Motor neuron (in vitro differentiated cells): ENCODE data around the gene NOL9. TPM values are rescaled to one million over a fixed set of nuclear protein-coding genes. Genes with fewer than 3 reads are reported as not detected.

Experiments used
- ATAC-seq, 8 experiments: fragments of 200-7000 bp; cut with Tn5 transposase; replicated peaks in 6 of 8; 2 replicates each; pipeline ENCODE4 v1.8.0; 2021; ENCODE audit warnings: mild to moderate bottlenecking in 8 of 8, moderate library complexity in 8 of 8
- H3K27ac ChIP-seq, 2 donors: fragments of 250-450 bp; sonication (Bioruptor Pico); 2 replicates each; pipeline ENCODE4 v1.9.0; 2021; ENCODE audit warnings: antibody characterized with exemption in 2 of 2, mild to moderate bottlenecking in 2 of 2, moderate library complexity in 1 of 2
- H3K4me1 ChIP-seq, 2 donors: fragments of 250-450 bp; sonication (Bioruptor Pico); replicated peaks in 1 of 2; 2 replicates each; pipeline ENCODE4 v1.6.1; 2021; ENCODE audit warnings: antibody characterized with exemption in 2 of 2, mild to moderate bottlenecking in 2 of 2, moderate library complexity in 1 of 2
- H3K4me3 ChIP-seq, 5 donors: fragments of 250-450 bp; sonication (Bioruptor Pico); 2 replicates each; pipeline ENCODE4 v1.9.0; 2021; ENCODE audit warnings: antibody characterized with exemption in 5 of 5, mild to moderate bottlenecking in 5 of 5, moderate library complexity in 4 of 5
- WGBS, 10 experiments: fragments of 450-650 bp; shearing (Covaris generic); methylation state at CpG; one replicate each; pipeline ENCODE4 v1.0.0; 2022; 5-methylcytosine and 5-hydroxymethylcytosine counted together
- in situ Hi-C, 9 experiments: fragments of 400-800 bp; cut with MboI; loops; one replicate each; pipeline ENCODE4 v1.15.0; 2021; ENCODE audit warnings: low sequenced_read_pairs in 9 of 9, low pct_unique_long_range_greater_than_20kb in 2 of 9; ENCODE audit not compliant: unreplicated experiment in 9 of 9
- total RNA-seq, 8 experiments: library from RNA; unstranded; fragments of 300-600 nt; gene quantifications; 2 replicates each; pipeline versions ENCODE4 v1.2.3 to v1.2.4, GENCODE V29; 2022

The NOL9 gene
- total RNA-seq, 8 experiments from 2014 or later: 12.9 to 35.2 (median 14.9) TPM

GRCh38 chr1:6508816-6509189 is 45.5 kb downstream of the NOL9 start:
- WGBS, 10 experiments: 84 to 92% methylated on average over 2 to 6 of the region's 11 CpGs; no CpG with 5 or more reads in 8 of the 10 experiments
- in situ Hi-C loops: no loop called here
- Histone ChIP-seq H3K4me3 (no peak overlapping the region), H3K27ac (no peak overlapping the region), H3K4me1 (peaks cover 4 to 23% of the 10 kb centered on the region in 2 donors)
- ATAC-seq: no peak

DNA sequence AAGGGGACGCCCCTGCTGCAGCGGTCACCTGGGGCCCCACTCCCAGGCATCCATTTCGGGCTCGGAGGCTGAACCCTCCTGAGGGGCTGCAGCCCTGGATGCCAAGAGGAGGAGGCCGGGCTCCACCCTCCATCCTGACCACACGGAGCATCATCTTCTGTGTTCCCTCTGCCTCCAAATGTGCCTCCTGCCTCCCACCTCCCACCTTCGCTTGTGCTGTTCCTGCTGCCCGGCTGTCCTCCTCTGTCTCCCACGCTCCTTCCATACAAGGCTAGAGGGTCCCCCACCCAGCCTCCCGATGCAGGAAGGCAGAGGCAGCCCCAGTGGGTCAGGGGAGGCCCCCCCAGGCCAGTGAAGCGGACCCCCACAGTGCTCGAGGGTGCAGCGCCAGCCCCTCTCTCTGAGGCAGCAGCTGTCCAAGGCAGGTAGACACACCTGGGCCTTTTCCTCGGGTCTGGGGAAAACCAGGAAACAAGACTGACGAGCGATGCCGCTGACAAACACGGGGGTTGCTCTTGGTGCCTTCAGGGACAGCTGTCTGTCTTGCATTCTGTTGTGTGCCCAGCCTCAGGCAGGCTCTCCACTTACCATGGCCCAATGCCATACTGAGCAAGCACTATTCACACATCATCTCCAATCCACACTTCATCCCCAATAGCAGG is 46.0 kb downstream of the NOL9 start:
- Histone ChIP-seq H3K4me3 (no peak overlapping the region), H3K4me1 (peaks cover 4 to 23% of the 10 kb centered on the region in 2 donors), H3K27ac (no peak overlapping the region)
- no peak for ATAC-seq
- WGBS, 10 experiments: 65 to 100% (median 80%) methylated on average over 1 to 9 of the region's 18 CpGs; no CpG with 5 or more reads in 5 of the 10 experiments
- in situ Hi-C loops: no loop called here

DNA sequence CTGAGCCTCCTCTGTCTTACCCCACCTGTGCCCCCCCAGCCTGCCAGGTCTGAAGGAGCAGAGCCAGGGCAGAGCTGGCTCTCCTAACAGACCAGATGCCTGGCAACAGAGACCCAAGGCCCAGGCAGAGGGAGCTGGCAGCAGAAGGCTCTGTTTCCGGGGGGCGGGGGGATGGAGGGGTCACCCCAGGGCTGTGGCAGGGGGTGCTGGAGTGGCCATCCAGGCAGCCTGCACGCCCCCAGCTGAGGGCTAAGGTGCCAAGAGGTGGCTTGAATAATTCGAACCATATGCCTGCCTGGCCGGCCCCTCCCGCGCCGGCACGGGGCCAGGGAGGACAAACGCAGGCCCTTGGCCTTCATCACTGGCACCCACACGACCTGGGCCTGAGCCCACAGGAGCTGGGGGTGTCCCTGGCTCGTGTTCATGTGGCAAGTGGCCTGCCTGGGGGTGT is 46.8 kb downstream of the NOL9 start:
- in situ Hi-C loops: no loop called here
- no peak overlapping the region for H3K4me3 ChIP-seq
- peak in 2 of 8 experiments; percentile 30 to 31 for ATAC-seq
- H3K4me1 ChIP-seq: peaks cover 0 to 15% of the 10 kb centered on the region in 2 donors
- 40 to 100% (median 67%) methylated on average over 1 to 5 of the region's 12 CpGs; no CpG with 5 or more reads in 7 of the 10 experiments for WGBS, 10 experiments
- no peak overlapping the region for H3K27ac ChIP-seq

DNA sequence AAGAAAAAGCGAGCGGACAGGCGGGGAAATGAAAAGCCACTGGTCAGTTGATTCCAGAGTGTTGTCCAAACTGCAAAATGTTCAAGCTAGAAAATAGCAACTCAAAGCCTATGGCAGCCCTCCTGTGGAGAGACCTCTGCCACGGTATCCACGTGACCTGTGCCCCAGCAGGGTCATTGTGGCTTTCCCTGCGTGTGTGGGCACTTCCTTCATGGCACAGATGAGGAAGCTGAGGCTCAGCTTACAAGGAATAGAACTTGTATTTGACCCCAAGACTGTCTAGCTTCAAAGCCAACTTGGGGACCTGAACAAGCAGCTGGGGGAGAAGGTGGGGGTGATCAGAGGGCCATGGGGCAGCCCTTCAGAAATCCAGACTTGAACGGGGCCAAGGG is 47.3 kb downstream of the NOL9 start:
- H3K4me1 ChIP-seq: peaks cover 0 to 16% of the 10 kb centered on the region in 2 donors
- H3K4me3 ChIP-seq: no peak overlapping the region
- no peak overlapping the region for H3K27ac ChIP-seq
- no peak for ATAC-seq
- in situ Hi-C loops: no loop called here
- 53 to 100% (median 81%) methylated on average over 3 to 6 of the region's 7 CpGs; no CpG with 5 or more reads in 4 of the 10 experiments for WGBS, 10 experiments

- H3K4me3 ChIP-seq: no peak overlapping the region
- 75 to 100% (median 82%) methylated on average over 2 to 9 of the region's 31 CpGs; no CpG with 5 or more reads in 3 of the 10 experiments for WGBS, 10 experiments
- ATAC-seq: no peak
- in situ Hi-C loops: no loop called here
- H3K4me1 ChIP-seq: peaks cover 0 to 15% of the 10 kb centered on the region in 2 donors
- H3K27ac ChIP-seq: no peak overlapping the region
These were observed 47.9 kb downstream of the NOL9 start for GRCh38 chr1:6506210-6507036.

DNA sequence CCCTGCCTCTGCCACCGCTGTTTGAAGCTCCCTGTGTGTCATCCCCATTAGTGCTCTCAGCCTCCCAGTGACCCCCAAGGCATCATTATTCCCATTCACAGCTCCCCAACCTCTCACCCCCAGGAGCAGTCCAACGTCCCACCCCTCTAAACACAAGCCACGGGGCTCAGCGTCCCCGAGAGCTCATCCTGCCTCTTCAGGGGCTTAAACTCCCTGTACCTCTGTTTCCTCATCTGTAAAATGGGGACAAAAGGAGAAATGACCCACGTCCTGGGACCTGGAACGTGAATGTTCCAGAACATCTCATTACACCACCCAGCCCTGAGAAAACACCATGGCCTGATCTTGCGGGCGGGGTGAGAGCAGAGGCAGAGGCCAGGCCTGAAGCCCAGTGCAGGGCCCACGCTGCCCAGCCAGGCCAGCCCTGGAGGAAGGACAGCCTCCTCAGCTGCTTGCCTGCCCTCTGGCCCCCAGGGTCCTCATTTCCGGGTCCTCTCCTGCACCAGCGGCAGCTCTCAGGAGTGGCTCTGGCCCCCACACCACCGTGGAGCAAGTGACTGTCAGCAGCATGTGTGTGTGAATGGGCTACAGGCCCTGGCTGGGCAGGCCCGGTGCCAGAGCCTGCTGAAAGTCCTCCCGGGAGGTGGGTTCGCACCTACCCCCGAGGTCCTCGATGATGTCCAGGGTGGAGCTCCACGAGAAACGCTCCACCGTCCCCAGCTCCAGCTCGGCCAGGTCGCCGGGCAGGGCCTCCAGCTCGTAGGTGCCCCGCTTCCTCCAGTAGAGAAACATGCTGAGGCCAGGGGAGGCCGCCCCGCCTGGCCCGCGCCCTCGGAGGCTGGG is 48.7 kb downstream of the NOL9 start:
- ATAC-seq: no peak
- in situ Hi-C loops: no loop called here
- WGBS, 10 experiments: 40 to 100% (median 86%) methylated on average over 1 to 9 of the region's 31 CpGs; no CpG with 5 or more reads in 2 of the 10 experiments
- H3K27ac ChIP-seq: no peak overlapping the region
- H3K4me3 ChIP-seq: no peak overlapping the region
- H3K4me1 ChIP-seq: peaks cover 0 to 13% of the 10 kb centered on the region in 2 donors

DNA sequence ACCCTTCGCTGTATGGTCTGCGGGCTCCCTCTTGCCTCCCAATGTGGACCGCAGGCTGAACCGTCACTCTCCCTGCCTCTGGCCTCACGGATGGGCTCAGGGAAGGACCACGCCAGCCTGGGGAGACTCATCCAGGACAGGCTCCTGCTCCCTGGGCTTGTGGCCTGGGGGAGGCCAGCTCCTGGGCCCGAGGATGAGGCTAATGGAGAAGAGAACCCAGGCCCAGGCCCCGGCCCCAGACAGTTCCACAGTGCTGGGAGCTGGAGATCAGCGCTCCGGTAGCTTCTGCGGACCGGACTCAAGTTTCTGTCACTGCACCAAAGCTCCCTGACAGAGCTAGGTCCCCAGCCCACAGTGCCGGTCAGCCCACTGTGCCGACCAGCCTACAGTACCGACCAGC is 49.4 kb downstream of the NOL9 start:
- H3K4me3 ChIP-seq: no peak overlapping the region
- no peak overlapping the region for H3K27ac ChIP-seq
- in situ Hi-C loops: no loop called here
- ATAC-seq: no peak
- WGBS, 10 experiments: 89 to 100% (median 92%) methylated on average over 4 to 7 of the region's 15 CpGs; no CpG with 5 or more reads in 5 of the 10 experiments
- H3K4me1 ChIP-seq: peaks cover 0 to 10% of the 10 kb centered on the region in 2 donors

DNA sequence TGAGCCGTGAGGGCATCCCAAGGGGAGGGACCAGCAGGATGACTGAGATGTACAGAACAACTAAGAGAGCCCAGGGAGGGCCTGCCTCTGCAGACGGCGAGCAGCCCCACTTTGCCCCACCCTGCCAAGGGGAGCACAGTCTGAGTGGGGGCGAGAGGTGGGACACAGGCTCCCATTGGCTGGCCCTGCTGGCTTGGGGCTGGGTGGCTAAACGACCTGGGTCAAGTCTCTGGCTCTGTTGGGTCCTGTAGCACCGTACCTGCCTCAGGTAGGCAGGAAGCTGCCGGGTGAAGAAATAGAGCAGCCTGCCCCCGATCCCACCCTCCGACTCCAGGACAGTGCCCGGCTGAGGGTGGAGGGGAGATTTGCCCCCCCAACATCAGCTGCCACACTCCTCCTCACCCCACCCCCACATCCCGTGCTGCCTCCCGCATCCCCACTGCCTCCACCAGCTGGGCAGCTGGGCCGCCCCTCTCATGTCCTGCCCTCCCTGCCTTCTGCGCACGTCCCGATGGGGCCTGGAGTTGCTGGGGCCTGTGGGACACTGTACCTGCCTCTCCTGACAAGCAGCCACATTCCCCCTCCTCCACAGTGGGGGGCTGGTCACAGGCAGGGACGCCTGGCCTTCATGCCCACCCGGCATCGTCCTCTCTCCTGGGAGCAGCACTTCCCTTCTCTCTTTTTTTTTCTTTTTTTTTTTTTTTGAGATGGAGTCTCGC is 50.3 kb downstream of the NOL9 start:
- Histone ChIP-seq H3K4me1 (peaks cover 1 to 10% of the 10 kb centered on the region in 2 donors), H3K27ac (no peak overlapping the region), H3K4me3 (no peak overlapping the region)
- peak in 1 of 8 experiments; percentile 3 for ATAC-seq
- in situ Hi-C loops: no loop called here
- WGBS, 10 experiments: 40 to 95% (median 80%) methylated on average over 1 to 6 of the region's 20 CpGs; no CpG with 5 or more reads in 3 of the 10 experiments

GRCh38 chr1:6502000-6502891 is 52.1 kb downstream of the NOL9 start:
- WGBS, 10 experiments: 72 to 95% (median 73%) methylated on average over 2 to 12 of the region's 31 CpGs; no CpG with 5 or more reads in 7 of the 10 experiments
- H3K4me3 ChIP-seq: no peak overlapping the region
- in situ Hi-C loops: no loop called here
- ATAC-seq: peak in 3 of 8 experiments; percentile 18 to 56 (median 55)
- peaks cover 15 to 26% of the 10 kb centered on the region in 2 donors for H3K4me1 ChIP-seq
- H3K27ac ChIP-seq: no peak overlapping the region

DNA sequence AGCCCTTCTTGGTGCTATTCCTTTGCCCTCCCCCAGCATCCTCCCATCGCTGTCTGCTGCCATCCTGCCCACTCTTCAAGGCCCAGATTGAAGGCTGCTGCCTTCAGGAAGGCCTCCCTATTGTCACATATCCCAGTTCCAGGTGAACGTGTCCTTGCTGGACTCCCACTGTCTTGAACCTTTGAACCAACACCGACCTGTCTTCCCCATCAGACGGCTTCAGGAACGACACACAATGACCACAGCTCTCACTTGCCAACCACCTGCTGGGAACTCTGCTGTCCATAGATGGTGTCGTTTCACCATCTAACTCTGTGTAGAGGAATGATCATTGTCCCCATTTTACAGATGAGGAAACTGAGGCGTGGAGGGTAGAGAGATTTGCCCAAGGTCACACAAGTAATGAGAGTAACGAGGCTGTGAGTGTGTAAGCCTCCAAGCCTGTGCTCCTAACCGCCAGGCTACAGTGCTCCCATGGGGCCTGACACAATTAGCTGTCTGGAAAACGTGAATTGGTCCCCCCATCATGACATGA is 53.0 kb downstream of the NOL9 start:
- H3K4me3 ChIP-seq: no peak overlapping the region
- in situ Hi-C loops: no loop called here
- no peak overlapping the region for H3K27ac ChIP-seq
- peaks cover 20 to 25% of the 10 kb centered on the region in 2 donors for H3K4me1 ChIP-seq
- ATAC-seq: no peak
- WGBS, 10 experiments: 63 to 93% (median 80%) methylated on average over 1 to 8 of the region's 10 CpGs; no CpG with 5 or more reads in 2 of the 10 experiments

- H3K27ac ChIP-seq: no peak overlapping the region
- 73 to 100% (median 89%) methylated on average over 2 to 20 of the region's 27 CpGs; no CpG with 5 or more reads in 5 of the 10 experiments for WGBS, 10 experiments
- in situ Hi-C loops: no loop called here
- no peak overlapping the region for H3K4me3 ChIP-seq
- peaks cover 23 to 30% of the 10 kb centered on the region in 2 donors for H3K4me1 ChIP-seq
- no peak for ATAC-seq
These were observed 53.6 kb downstream of the NOL9 start for GRCh38 chr1:6500544-6501278.
